Measurements from ENCODE around the gene MCF2.

MCF2 gene

GRCh38 chrX:139560221-139560620, 147.7 kb downstream of the MCF2 start:
- H3K9me2 ChIP-seq (ENCODE audit: low read depth, low read length): no peaks in the 10 kb centered on the region
- no peaks in the 10 kb centered on the region for H3K36me3 ChIP-seq (ENCODE audit: insufficient read depth, low read length)
- no peaks in the 10 kb centered on the region for H4K20me1 ChIP-seq (ENCODE audit: insufficient read depth, low read length)
- H3K79me2 ChIP-seq (ENCODE audit: insufficient read depth, low read length): no peaks in the 10 kb centered on the region
- H3K4me3 ChIP-seq (ENCODE audit: low read depth, low read length, poor library complexity, severe bottlenecking): no peak overlapping the region
- no peak overlapping the region for H3K27ac ChIP-seq (ENCODE audit: low read depth, low read length, poor library complexity, severe bottlenecking)
- H3K27me3 ChIP-seq (ENCODE audit: insufficient read depth, low read length): no peaks in the 10 kb centered on the region
- no peaks in the 10 kb centered on the region for H3K9me3 ChIP-seq (ENCODE audit: low read length)
- H2AFZ ChIP-seq (ENCODE audit: low read length): no peak overlapping the region
- H3K4me1 ChIP-seq (ENCODE audit: insufficient read depth, low read length, severe bottlenecking): no peaks in the 10 kb centered on the region
- no peaks in the 10 kb centered on the region for H3F3A ChIP-seq (ENCODE audit: insufficient read depth, low read length)
- H3K9ac ChIP-seq (ENCODE audit: low read length): no peak overlapping the region
- H3K4me2 ChIP-seq (ENCODE audit: low read length): no peak overlapping the region
- TF ChIP-seq, protein P1, sequence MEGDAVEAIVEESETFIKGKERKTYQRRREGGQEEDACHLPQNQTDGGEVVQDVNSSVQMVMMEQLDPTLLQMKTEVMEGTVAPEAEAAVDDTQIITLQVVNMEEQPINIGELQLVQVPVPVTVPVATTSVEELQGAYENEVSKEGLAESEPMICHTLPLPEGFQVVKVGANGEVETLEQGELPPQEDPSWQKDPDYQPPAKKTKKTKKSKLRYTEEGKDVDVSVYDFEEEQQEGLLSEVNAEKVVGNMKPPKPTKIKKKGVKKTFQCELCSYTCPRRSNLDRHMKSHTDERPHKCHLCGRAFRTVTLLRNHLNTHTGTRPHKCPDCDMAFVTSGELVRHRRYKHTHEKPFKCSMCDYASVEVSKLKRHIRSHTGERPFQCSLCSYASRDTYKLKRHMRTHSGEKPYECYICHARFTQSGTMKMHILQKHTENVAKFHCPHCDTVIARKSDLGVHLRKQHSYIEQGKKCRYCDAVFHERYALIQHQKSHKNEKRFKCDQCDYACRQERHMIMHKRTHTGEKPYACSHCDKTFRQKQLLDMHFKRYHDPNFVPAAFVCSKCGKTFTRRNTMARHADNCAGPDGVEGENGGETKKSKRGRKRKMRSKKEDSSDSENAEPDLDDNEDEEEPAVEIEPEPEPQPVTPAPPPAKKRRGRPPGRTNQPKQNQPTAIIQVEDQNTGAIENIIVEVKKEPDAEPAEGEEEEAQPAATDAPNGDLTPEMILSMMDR (IDR thresholded peaks at IDR 0.05; ENCODE audit: low read length): no peak
- TF ChIP-seq EZH2 (IDR thresholded peaks at IDR 0.05; ENCODE audit: borderline replicate concordance, low read length): no peak

- H3K79me2 ChIP-seq (ENCODE audit: insufficient read depth, low read length): no peaks in the 10 kb centered on the region
- H2AFZ ChIP-seq (ENCODE audit: low read length): no peak overlapping the region
- H3K4me1 ChIP-seq (ENCODE audit: insufficient read depth, low read length, severe bottlenecking): no peaks in the 10 kb centered on the region
- H3K27ac ChIP-seq (ENCODE audit: low read depth, low read length, poor library complexity, severe bottlenecking): no peak overlapping the region
- no peaks in the 10 kb centered on the region for H3K9me2 ChIP-seq (ENCODE audit: low read depth, low read length)
- no peaks in the 10 kb centered on the region for H3K36me3 ChIP-seq (ENCODE audit: insufficient read depth, low read length)
- H3F3A ChIP-seq (ENCODE audit: insufficient read depth, low read length): no peaks in the 10 kb centered on the region
- no peak for TF ChIP-seq EZH2 (IDR thresholded peaks at IDR 0.05; ENCODE audit: borderline replicate concordance, low read length)
- TF ChIP-seq, protein P1 (IDR thresholded peaks at IDR 0.05; ENCODE audit: low read length): peak; percentile 49; the same call in 1 of the 2 replicates
- no peak overlapping the region for H3K4me2 ChIP-seq (ENCODE audit: low read length)
- no peaks in the 10 kb centered on the region for H3K9me3 ChIP-seq (ENCODE audit: low read length)
- no peaks in the 10 kb centered on the region for H3K27me3 ChIP-seq (ENCODE audit: insufficient read depth, low read length)
- H3K9ac ChIP-seq (ENCODE audit: low read length): no peak overlapping the region
- no peak overlapping the region for H3K4me3 ChIP-seq (ENCODE audit: low read depth, low read length, poor library complexity, severe bottlenecking)
- no peaks in the 10 kb centered on the region for H4K20me1 ChIP-seq (ENCODE audit: insufficient read depth, low read length)
Measured at GRCh38 chrX:139559383-139560042, 148.5 kb downstream of the MCF2 start.

- Histone ChIP-seq H3K27ac (ENCODE audit: low read depth, low read length, poor library complexity, severe bottlenecking) (no peak overlapping the region), H2AFZ (ENCODE audit: low read length) (no peak overlapping the region), H4K20me1 (ENCODE audit: insufficient read depth, low read length) (no peaks in the 10 kb centered on the region), H3K9ac (ENCODE audit: low read length) (no peak overlapping the region), H3K4me2 (ENCODE audit: low read length) (no peak overlapping the region), H3K4me1 (ENCODE audit: insufficient read depth, low read length, severe bottlenecking) (no peaks in the 10 kb centered on the region), H3K9me3 (ENCODE audit: low read length) (no peaks in the 10 kb centered on the region), H3F3A (ENCODE audit: insufficient read depth, low read length) (no peaks in the 10 kb centered on the region), H3K27me3 (ENCODE audit: insufficient read depth, low read length) (no peaks in the 10 kb centered on the region), H3K4me3 (ENCODE audit: low read depth, low read length, poor library complexity, severe bottlenecking) (no peak overlapping the region), H3K79me2 (ENCODE audit: insufficient read depth, low read length) (no peaks in the 10 kb centered on the region), H3K9me2 (ENCODE audit: low read depth, low read length) (no peaks in the 10 kb centered on the region), H3K36me3 (ENCODE audit: insufficient read depth, low read length) (no peaks in the 10 kb centered on the region)
- TF ChIP-seq, protein P1 (IDR thresholded peaks at IDR 0.05; ENCODE audit: low read length): no peak
- no peak for TF ChIP-seq EZH2 (IDR thresholded peaks at IDR 0.05; ENCODE audit: borderline replicate concordance, low read length)
Measured at GRCh38 chrX:139554991-139555675, 152.8 kb downstream of the MCF2 start.
